CD4-positive, alpha-beta T cell (primary cell): ENCODE measurements around the gene GJC3. TPM values are rescaled to one million over a fixed set of nuclear protein-coding genes. Genes with fewer than 3 reads are reported as not detected.

ENCODE experiments used
- ATAC-seq: fragments of 200-7000 bp; cut with Tn5 transposase; one replicate; pipeline ENCODE4 v1.10.0; 2022; ENCODE audit warnings: mild to moderate bottlenecking; ENCODE audit not compliant: poor library complexity
- CTCF ChIA-PET: fragments of 350-600 bp; sonication (Branson Sonifier 250); formaldehyde crosslinking; loops from one replicate; lab custom pipeline; 2021; ENCODE audit warnings: antibody characterized with exemption, inconsistent platforms; lab: Charles Lee
- POLR2A ChIA-PET: fragments of 350-600 bp; sonication (Branson Sonifier 250); formaldehyde crosslinking; loops from one replicate; lab custom pipeline; 2021; ENCODE audit warnings: antibody characterized with exemption, inconsistent platforms; lab: Charles Lee
- DNase-seq, 14 experiments: peaks; one replicate each; pipeline ENCODE4 v3.0.0-alpha.2; 2013 to 2020; ENCODE audit warnings: mixed read lengths in 2 of 14
- H3K27ac ChIP-seq, 2 donors: one replicate each; pipeline versions ENCODE4 v1.5.1 to v1.7.0; 2013; ENCODE audit warnings: low read length in 2 of 2, low read depth in 1 of 2, mild to moderate bottlenecking in 1 of 2
- H3K27me3 ChIP-seq, 2 experiments: 1 replicate in 1 of 2; 2 replicates in 1 of 2; pipeline versions ENCODE4 v1.6.1 to v1.7.0; 2013; ENCODE audit warnings: low read length in 2 of 2, control low read depth in 1 of 2, mild to moderate bottlenecking in 1 of 2, moderate library complexity in 1 of 2; ENCODE audit not compliant: insufficient read depth in 2 of 2, control insufficient read depth in 1 of 2
- H3K36me3 ChIP-seq: one replicate; pipeline ENCODE4 v1.6.1; 2013; ENCODE audit warnings: low read length, control low read depth; ENCODE audit not compliant: insufficient read depth
- H3K4me1 ChIP-seq: one replicate; pipeline ENCODE4 v1.6.1; 2013; ENCODE audit warnings: low read length, control low read depth; ENCODE audit not compliant: insufficient read depth
- H3K4me3 ChIP-seq: one replicate; pipeline ENCODE4 v1.5.1; 2013; ENCODE audit warnings: mild to moderate bottlenecking, low read length, moderate library complexity
- H3K9me3 ChIP-seq, 2 experiments: 1 replicate in 1 of 2; 2 replicates in 1 of 2; pipeline versions ENCODE4 v1.6.1 to v1.7.0; 2013; ENCODE audit warnings: low read length in 2 of 2, mild to moderate bottlenecking in 2 of 2, control low read depth in 1 of 2, moderate library complexity in 1 of 2; ENCODE audit not compliant: control insufficient read depth in 1 of 2, insufficient read depth in 1 of 2
- H3K27ac Mint-ChIP-seq: one replicate; pipeline ENCODE4 v1.8.0; 2020; ENCODE audit warnings: mixed read lengths
- H3K27me3 Mint-ChIP-seq: one replicate; pipeline ENCODE4 v1.8.0; 2021; ENCODE audit warnings: mixed read lengths
- H3K36me3 Mint-ChIP-seq: one replicate; pipeline ENCODE4 v1.8.0; 2021; ENCODE audit warnings: low read depth, mixed read lengths
- H3K4me1 Mint-ChIP-seq: one replicate; pipeline ENCODE4 v1.8.0; 2021; ENCODE audit warnings: low read depth, mixed read lengths
- H3K4me3 Mint-ChIP-seq: one replicate; pipeline ENCODE4 v1.8.0; 2020; ENCODE audit warnings: mild to moderate bottlenecking, mixed read lengths
- H3K9me3 Mint-ChIP-seq: one replicate; pipeline ENCODE4 v1.8.0; 2020; ENCODE audit warnings: mixed read lengths
- intact Hi-C, 2 experiments: fragments of 100-400 bp; cut with DNase I in 1 of 2; cut with micrococcal nuclease in 1 of 2; formaldehyde crosslinking; loops; one replicate each; pipeline versions ENCODE4 v1.15.1 to v1.9.0; 2023 to 2025; cut with DNase I, micrococcal nuclease
- total RNA-seq, 174 experiments: library from RNA in 2 of 174; stranded (reverse) in 2 of 174; gene quantifications; one replicate each; pipeline ENCODE4 v1.2.3 and lab custom pipeline; 2021 to 2026
- TF ChIP-seq, protein P1 (sequence below): fragments of 200-600 bp; IDR thresholded peaks from one replicate; pipeline ENCODE4 v1.8.0; 2022; ENCODE audit warnings: antibody characterized with exemption, mild to moderate bottlenecking

GJC3 gene
- total RNA-seq, 2 experiments from 2014 or later: 0.25 to 0.36 TPM

- DNase-seq (no peak), ATAC-seq (no peak)
- Mint-ChIP-seq H3K27ac (no peak overlapping the region), H3K4me3 (no peak overlapping the region), H3K27me3 (peaks cover 12% of the 10 kb centered on the region), H3K4me1 (peaks cover 10% of the 10 kb centered on the region), H3K36me3 (no peaks in the 10 kb centered on the region), H3K9me3 (no peaks in the 10 kb centered on the region)
- no peak overlapping the region for H3K4me3 ChIP-seq
- POLR2A ChIA-PET: interaction anchor here (1.3 kb wide), 1 partner anchor 28 kb away, joined by 3 read pairs; the partner anchor contains the start of gene TRIM4
- CTCF ChIA-PET: no interaction called here
- intact Hi-C loops: loop anchor here (2.0 kb wide), 1 partner anchor 19 kb away; the partner anchor contains the start of gene GJC3 (in 2 of the 2)
- H3K27me3 ChIP-seq: no peaks in the 10 kb centered on the region
- peaks cover 5 to 6% of the 10 kb centered on the region in 2 experiments for H3K9me3 ChIP-seq
- TF ChIP-seq, protein P1, sequence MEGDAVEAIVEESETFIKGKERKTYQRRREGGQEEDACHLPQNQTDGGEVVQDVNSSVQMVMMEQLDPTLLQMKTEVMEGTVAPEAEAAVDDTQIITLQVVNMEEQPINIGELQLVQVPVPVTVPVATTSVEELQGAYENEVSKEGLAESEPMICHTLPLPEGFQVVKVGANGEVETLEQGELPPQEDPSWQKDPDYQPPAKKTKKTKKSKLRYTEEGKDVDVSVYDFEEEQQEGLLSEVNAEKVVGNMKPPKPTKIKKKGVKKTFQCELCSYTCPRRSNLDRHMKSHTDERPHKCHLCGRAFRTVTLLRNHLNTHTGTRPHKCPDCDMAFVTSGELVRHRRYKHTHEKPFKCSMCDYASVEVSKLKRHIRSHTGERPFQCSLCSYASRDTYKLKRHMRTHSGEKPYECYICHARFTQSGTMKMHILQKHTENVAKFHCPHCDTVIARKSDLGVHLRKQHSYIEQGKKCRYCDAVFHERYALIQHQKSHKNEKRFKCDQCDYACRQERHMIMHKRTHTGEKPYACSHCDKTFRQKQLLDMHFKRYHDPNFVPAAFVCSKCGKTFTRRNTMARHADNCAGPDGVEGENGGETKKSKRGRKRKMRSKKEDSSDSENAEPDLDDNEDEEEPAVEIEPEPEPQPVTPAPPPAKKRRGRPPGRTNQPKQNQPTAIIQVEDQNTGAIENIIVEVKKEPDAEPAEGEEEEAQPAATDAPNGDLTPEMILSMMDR: no peak
- no peak overlapping the region for H3K27ac ChIP-seq
- H3K4me1 ChIP-seq: peaks cover 2% of the 10 kb centered on the region
- H3K36me3 ChIP-seq: no peaks in the 10 kb centered on the region
Measured at GRCh38 chr7:99947608-99948007, 18.2 kb upstream of the GJC3 start.

GRCh38 chr7:99944497-99945070, 15.2 kb upstream of the GJC3 start:
- DNase-seq (no peak), ATAC-seq (no peak)
- intact Hi-C loops: no loop called here
- Mint-ChIP-seq H3K4me1 (peaks cover 10% of the 10 kb centered on the region), H3K27me3 (peaks cover 18% of the 10 kb centered on the region), H3K9me3 (no peaks in the 10 kb centered on the region), H3K4me3 (no peak overlapping the region), H3K27ac (no peak overlapping the region), H3K36me3 (no peaks in the 10 kb centered on the region)
- H3K27me3 ChIP-seq: no peaks in the 10 kb centered on the region
- TF ChIP-seq, protein P1: no peak
- H3K9me3 ChIP-seq: no peaks in the 10 kb centered on the region
- ChIA-PET POLR2A (interaction anchor here (1.3 kb wide), 1 partner anchor 25 kb away, joined by 6 read pairs; the partner anchor contains the start of gene TRIM4), CTCF (no interaction called here)
- no peaks in the 10 kb centered on the region for H3K36me3 ChIP-seq
- H3K4me3 ChIP-seq: no peak overlapping the region
- no peak overlapping the region for H3K27ac ChIP-seq
- H3K4me1 ChIP-seq: peaks cover 2% of the 10 kb centered on the region

- CTCF ChIA-PET: no interaction called here
- peaks cover 5% of the 10 kb centered on the region for H3K9me3 Mint-ChIP-seq
- no peak overlapping the region for H3K4me3 ChIP-seq
Measured at GRCh38 chr7:99943641-99944496, 14.4 kb upstream of the GJC3 start.

More at GRCh38 chr7:99943641-99944496, 14.4 kb upstream of the GJC3 start:
- TF ChIP-seq, protein P1: no peak
- intact Hi-C loops: no loop called here
- Mint-ChIP-seq H3K4me1 (peaks cover 10% of the 10 kb centered on the region), H3K36me3 (no peaks in the 10 kb centered on the region), H3K4me3 (peak overlapping the region; percentile 3), H3K27ac (no peak overlapping the region), H3K27me3 (peaks cover 22% of the 10 kb centered on the region)
- peak in 1 of 14 experiments; percentile 7 for DNase-seq
- no peak overlapping the region for H3K27ac ChIP-seq
- peaks cover 2% of the 10 kb centered on the region for H3K4me1 ChIP-seq
- peak; percentile 14 for ATAC-seq
- POLR2A ChIA-PET: interaction anchor here (1.3 kb wide), 1 partner anchor 24 kb away, joined by 6 read pairs; the partner anchor contains the start of gene TRIM4
- H3K9me3 ChIP-seq: no peaks in the 10 kb centered on the region
- H3K36me3 ChIP-seq: no peaks in the 10 kb centered on the region
- H3K27me3 ChIP-seq: peaks cover 0 to 3% of the 10 kb centered on the region in 2 experiments
